HL-60/S4 (cell line): ENCODE results near the gene FRAS1.
"Not testable (repeated sequence)": the region's sequence is repeated elsewhere in the genome, so short reads cannot be mapped to it uniquely, and the experiment has no call there.

ENCODE experiments used
- in situ Hi-C: fragments of 300-500 bp; cut with MboI; formaldehyde crosslinking; loops from 2 replicates; pipeline ENCODE4 v1.14.3; 2022; ENCODE audit warnings: low sequenced_read_pairs

Gene FRAS1

DNA sequence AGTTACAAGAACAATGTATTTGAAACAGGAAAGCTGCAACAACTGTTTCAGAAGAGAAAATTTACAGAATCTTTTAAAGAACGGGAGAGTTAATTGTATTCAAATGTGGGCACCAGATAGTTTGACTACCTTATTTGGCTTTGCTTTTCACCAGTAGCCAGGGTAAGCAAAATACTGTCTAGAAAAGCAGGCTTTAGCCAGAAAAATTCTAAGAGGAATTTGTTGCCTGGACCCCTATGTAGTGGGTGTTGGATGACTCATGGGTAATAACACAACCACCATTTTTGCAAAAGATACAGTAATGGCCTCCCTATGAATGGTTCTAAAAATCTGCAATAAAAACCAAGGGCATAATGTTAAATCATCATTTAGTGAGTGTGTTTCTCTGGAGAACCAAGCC, 261.0 kb downstream of the FRAS1 start:
- in situ Hi-C loops: no loop called here

- in situ Hi-C loops: no loop called here
Observed at GRCh38 chr4:78320349-78320935, 263.3 kb downstream of the FRAS1 start.

- in situ Hi-C loops: no loop called here
Observed at GRCh38 chr4:78322032-78322431, 264.9 kb downstream of the FRAS1 start.

DNA sequence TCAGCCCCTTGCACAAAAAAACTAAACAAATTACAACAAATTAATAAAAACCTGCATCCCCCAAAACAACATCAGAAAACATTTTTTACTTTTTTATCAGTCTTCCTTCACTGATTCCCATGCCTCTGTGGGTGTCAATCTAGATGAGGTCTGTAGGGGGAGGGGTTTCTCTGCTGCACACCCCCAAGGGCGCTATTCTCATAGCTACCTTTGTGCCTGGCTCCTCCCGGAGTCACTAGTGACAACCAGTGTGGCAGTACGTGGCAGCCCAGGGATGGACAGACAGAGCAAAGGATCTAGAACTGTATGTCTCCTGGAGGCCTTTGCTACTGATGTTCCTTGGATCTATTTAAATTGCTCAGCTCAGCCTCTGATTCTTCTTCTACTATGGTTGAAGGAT, 266.3 kb downstream of the FRAS1 start:
- in situ Hi-C loops: no loop called here

- in situ Hi-C loops: no loop called here
Observed at GRCh38 chr4:78324625-78325024, 267.5 kb downstream of the FRAS1 start.

DNA sequence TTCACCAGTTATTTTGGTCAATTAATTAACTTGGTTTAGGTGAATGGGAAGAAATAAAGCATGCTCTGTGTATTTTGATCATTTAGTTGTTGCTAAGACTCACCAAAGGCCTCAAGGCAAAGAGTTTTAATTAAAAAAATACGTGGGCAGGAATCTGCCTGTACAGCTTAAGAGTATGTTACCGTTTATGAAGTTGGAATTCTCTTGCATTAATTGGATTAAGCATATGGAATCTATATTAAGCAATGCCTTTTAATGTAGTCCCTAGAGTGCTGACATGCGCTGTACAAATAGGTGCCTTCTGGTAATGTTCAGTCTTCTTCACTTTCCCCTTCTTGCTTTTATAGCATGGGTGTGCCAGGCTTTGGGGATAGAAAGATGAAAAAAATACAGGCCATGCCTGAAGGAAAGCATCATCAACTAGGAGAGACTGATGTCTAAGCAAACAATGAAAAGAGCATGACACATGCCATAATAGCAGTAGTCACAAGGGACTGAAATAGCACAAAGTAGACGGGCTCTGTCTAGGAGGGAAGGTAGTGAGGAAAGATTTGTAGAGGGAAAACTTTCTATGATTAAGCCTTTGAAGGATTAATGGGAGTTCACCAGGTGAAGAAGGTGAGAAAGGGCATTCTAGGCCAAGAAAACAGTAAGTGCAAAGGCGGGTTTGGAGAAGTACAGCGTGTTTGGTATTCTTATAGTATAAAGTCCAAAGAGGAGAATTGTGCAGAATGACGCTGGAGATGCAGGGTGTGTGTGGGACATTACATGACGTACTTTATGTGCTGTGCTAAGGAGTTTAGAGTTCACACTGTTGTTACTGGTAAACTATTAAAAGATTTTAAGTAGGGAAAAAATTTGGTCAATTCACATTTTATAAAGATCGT, 268.4 kb downstream of the FRAS1 start:
- in situ Hi-C loops: no loop called here

- in situ Hi-C loops: not testable (repeated sequence)
Observed at GRCh38 chr4:78328591-78328990, 271.5 kb downstream of the FRAS1 start.

DNA sequence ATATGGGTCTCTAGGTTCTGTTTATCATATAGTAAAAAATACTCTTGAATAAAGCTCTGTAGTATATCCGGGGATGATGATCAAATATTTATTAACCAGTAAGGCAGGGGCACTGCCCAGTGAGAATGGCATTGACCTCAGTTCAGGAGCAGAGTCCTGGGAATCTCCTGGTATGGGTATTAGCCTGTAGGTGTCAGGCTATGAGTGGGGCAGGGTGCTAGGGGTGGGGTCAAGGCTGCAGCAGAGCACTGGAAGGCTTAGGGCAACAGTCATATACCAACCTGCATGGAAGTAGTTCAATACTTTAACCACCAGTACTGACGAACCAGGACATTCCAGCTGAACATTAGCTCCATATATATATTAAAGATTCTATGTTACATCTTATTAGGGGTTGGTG, 274.1 kb downstream of the FRAS1 start:
- in situ Hi-C loops: no loop called here

DNA sequence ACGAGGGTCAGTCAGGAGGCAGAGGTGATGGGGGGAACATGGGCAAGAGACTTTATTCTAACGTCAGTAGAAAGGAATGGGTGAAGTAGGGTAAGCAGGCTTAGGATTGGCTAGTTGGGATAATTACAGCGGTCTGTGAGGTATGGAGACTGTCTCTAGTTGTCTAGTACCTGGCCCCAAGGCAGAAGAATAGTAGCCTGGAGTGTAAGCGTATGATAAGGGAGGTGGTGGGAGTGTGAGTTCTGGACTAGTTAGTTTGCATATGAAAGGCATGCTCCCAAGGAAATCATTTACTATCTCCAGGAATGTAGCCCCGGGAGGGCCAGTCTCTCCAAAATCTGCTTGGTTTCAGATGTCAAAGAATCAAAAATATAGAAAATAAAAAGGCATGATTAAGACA, 274.8 kb downstream of the FRAS1 start:
- in situ Hi-C loops: no loop called here

DNA sequence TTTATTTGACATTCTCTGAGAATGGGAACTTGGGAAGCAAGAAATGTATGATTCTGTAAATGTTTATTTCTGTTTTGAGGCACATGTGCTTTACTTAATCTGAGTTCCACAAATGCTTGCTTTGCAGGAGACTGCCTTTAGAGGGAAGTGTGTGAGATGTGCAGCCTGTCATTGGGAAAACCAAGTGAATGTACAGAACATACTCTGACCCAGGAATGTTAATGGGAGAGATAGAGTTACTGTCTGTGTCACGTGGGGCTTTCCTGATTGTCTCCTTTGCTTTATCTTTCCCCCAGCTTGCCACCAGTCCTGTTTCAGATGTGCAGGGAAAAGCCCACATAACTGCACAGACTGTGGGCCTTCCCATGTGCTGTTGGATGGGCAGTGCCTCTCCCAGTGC, 275.9 kb downstream of the FRAS1 start:
- in situ Hi-C loops: no loop called here

GRCh38 chr4:78336093-78336943, 279.2 kb downstream of the FRAS1 start:
- in situ Hi-C loops: no loop called here

DNA sequence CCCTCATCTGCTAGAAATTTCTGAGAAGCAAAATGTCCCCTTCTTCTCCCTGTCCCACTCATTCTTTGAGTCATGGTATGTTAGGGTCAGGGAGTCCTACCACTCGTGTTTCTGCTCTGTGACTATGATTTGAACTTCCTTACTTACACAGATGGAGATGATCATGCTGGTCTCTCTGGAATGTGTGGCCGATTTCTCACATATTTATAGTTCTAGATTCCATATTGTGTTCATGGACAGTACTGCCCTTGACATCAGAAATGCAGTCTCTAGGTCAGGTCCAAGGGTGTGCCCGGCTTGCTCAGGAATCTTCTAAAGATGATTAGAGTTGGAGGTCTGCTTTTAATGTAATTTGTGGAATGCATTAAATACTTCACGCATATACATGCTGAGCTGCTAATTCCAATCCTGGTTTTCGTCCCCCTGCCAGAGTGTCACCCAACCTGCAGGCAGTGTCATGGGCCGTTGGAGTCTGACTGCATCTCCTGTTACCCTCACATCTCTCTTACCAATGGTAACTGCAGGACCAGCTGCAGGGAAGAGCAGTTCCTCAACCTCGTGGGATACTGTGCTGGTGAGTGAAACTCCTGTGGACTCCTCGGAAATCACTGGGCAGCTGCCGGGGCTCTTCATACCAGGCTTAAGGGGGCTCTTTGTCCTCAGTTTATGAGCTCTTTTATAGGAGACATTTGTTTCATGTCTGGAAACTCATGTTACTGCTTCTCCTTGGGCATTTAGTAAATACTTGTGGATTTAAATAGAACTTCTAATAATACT, 280.3 kb downstream of the FRAS1 start:
- in situ Hi-C loops: no loop called here

- in situ Hi-C loops: no loop called here
Observed at GRCh38 chr4:78342125-78342524, 285.0 kb downstream of the FRAS1 start.

DNA sequence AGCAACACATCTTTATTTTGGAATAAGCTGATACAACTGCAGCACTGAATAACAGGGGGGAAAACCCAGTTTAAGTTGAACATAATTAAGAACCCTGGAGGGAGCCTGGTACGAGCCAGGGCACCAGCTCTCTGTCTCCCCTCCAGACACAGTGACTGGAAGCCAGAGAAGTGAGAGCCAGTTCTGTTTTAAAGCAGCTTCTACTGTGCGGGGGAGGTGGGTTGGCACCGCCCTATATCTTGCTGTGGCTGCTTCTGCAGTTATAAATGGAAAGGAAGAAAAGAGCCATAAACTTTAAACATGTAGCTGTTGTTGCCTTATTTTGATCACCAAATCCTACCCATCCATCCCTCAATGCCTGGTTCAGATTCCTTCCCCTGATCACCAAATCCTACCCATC, 286.6 kb downstream of the FRAS1 start:
- in situ Hi-C loops: no loop called here

GRCh38 chr4:78345237-78345636, 288.1 kb downstream of the FRAS1 start:
- in situ Hi-C loops: no loop called here

DNA sequence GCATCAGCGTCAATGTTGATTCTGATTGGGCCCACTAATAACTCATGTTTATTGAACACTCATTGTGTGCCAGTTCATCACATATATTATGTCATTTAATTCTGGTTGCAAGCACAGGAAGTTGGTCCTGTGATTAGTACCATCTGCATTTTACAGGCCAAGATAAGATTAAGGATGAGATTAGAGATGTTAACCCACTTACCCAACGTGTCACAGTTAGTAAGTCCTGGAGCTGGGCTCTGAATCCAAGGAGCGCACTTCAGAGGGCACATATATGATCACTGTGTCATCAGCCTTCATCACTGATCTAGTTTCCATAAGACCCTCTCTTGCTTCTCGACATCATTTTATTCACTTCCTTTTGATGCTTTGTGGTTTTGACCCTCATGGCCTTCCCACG, 289.1 kb downstream of the FRAS1 start:
- in situ Hi-C loops: no loop called here

- in situ Hi-C loops: no loop called here
Observed at GRCh38 chr4:78347527-78347926, 290.4 kb downstream of the FRAS1 start.

- in situ Hi-C loops: no loop called here
Observed at GRCh38 chr4:78353921-78354320, 296.8 kb downstream of the FRAS1 start.

- in situ Hi-C loops: no loop called here
Observed at GRCh38 chr4:78354782-78355181, 297.7 kb downstream of the FRAS1 start.

- in situ Hi-C loops: no loop called here
Observed at GRCh38 chr4:78355306-78355705, 298.2 kb downstream of the FRAS1 start.

DNA sequence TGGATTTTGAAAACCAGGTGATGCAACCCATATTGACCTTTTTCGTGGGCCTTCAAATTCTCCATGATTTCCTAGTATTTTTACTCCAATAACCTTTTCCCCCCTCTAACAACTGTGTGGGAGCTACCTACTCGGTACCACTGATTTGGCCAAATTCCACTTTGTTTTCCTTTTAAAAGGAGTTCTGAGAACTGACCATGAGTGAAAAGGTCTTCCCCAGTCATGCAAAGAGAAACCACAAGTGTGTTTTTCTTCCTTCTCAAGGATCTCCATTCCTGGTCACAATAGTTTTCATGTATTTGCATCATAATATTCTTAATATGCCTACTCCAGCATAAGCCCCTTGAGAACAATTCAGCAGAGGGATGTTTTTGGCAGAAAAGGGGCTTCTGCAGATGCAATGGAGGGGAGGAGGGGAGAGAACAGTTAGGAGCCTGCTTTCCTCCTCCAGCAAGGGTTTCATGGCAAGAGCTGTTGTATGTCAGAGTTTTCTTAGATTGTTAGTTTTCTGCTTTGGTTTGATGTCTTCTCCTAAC, 299.2 kb downstream of the FRAS1 start:
- in situ Hi-C loops: no loop called here
